HG03457 (cell line): ENCODE measurements around the gene STOX2.
"Not testable (repeated sequence)": the region's sequence is repeated elsewhere in the genome, so short reads cannot be mapped to it uniquely, and the experiment has no call there.

Source experiments
- ATAC-seq: cut with Tn5 transposase; IDR thresholded peaks from one replicate; pipeline ENCODE4 v1.9.1; 2021; ENCODE audit warnings: moderate number of reproducible peaks; ENCODE audit not compliant: unreplicated experiment

Gene STOX2

GRCh38 chr4:183932576-183932975 is 27.5 kb downstream of the STOX2 start:
- no peak for ATAC-seq

- ATAC-seq, result no peak
Measured at GRCh38 chr4:183934761-183935160, 29.7 kb downstream of the STOX2 start.

GRCh38 chr4:183935355-183936005 is 30.4 kb downstream of the STOX2 start:
- no peak for ATAC-seq

- ATAC-seq, result no peak
Measured at GRCh38 chr4:183936047-183936446, 30.9 kb downstream of the STOX2 start.

GRCh38 chr4:183936574-183937345 is 31.7 kb downstream of the STOX2 start:
- no peak for ATAC-seq

- no peak for ATAC-seq
Measured at GRCh38 chr4:183940864-183941263, 35.8 kb downstream of the STOX2 start.

- ATAC-seq, result no peak
Measured at GRCh38 chr4:183941964-183942363, 36.9 kb downstream of the STOX2 start.

- no peak for ATAC-seq
Measured at GRCh38 chr4:183945741-183946140, 40.6 kb downstream of the STOX2 start.

- no peak for ATAC-seq
Measured at GRCh38 chr4:183950536-183950935, 45.4 kb downstream of the STOX2 start.

- ATAC-seq, result not testable (repeated sequence)
Measured at GRCh38 chr4:183952652-183953051, 47.5 kb downstream of the STOX2 start.

GRCh38 chr4:183959319-183960045 is 54.4 kb downstream of the STOX2 start:
- ATAC-seq, result no peak

GRCh38 chr4:183960046-183960420 is 54.9 kb downstream of the STOX2 start:
- no peak for ATAC-seq

- ATAC-seq, result no peak
Measured at GRCh38 chr4:183960962-183961541, 55.9 kb downstream of the STOX2 start.

GRCh38 chr4:183961795-183962194 is 56.7 kb downstream of the STOX2 start:
- no peak for ATAC-seq

GRCh38 chr4:183962419-183962818 is 57.3 kb downstream of the STOX2 start:
- ATAC-seq, result no peak

- no peak for ATAC-seq
Measured at GRCh38 chr4:183966371-183966770, 61.3 kb downstream of the STOX2 start.

- no peak for ATAC-seq
Measured at GRCh38 chr4:183967266-183967665, 62.2 kb downstream of the STOX2 start.

- ATAC-seq, result no peak
Measured at GRCh38 chr4:183968502-183968901, 63.4 kb downstream of the STOX2 start.

- no peak for ATAC-seq
Measured at GRCh38 chr4:183968931-183969330, 63.8 kb downstream of the STOX2 start.

- ATAC-seq, result no peak
Measured at GRCh38 chr4:183969596-183969995, 64.5 kb downstream of the STOX2 start.

- ATAC-seq, result no peak
Measured at GRCh38 chr4:183971929-183972490, 66.9 kb downstream of the STOX2 start.
